ENCODE measurements around the gene PALM3.

- TF ChIP-seq CTCF (IDR thresholded peaks at IDR 0.05; ENCODE audit: poor library complexity) (no peak), EZH2phosphoT487 (IDR thresholded peaks at IDR 0.05; ENCODE audit: low read depth, severe bottlenecking, unreplicated experiment) (no peak)
Measured at GRCh38 chr19:14056741-14057356, 5.0 kb downstream of the PALM3 start.

Measured in hepatocyte (in vitro differentiated cells).